GM19463 (cell line): Measurements from ENCODE around the gene CENPL.
"Not testable (repeated sequence)": the region's sequence is repeated elsewhere in the genome, so short reads cannot be mapped to it uniquely, and the experiment has no call there.

ENCODE experiments used
- ATAC-seq: cut with Tn5 transposase; IDR thresholded peaks from one replicate; pipeline ENCODE4 v1.9.1; 2021; ENCODE audit warnings: mild to moderate bottlenecking, moderate library complexity; ENCODE audit not compliant: unreplicated experiment

Gene CENPL

GRCh38 chr1:173764331-173764730 is 60.4 kb downstream of the CENPL start:
- ATAC-seq: not testable (repeated sequence)

GRCh38 chr1:173758980-173759379 is 65.7 kb downstream of the CENPL start:
- no peak for ATAC-seq

DNA sequence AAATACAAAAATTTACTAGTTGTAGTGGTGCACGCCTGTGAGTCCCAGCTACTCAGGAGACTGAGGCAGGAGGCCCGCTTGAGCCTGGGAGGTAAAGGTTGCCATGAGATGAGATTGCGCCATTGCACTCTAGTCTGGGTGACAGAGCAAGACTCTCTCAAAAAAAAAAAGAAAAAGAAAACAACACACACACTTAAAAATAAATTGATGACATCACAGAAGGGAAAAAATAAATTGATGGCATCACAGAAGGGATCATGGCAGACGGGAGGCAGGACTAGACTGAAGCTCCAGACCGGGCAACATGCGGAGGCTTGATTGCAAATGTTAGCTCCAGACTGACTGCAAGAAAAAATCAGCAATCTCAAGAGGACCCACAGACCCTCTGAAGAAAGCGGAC is 66.6 kb downstream of the CENPL start:
- ATAC-seq: no peak

DNA sequence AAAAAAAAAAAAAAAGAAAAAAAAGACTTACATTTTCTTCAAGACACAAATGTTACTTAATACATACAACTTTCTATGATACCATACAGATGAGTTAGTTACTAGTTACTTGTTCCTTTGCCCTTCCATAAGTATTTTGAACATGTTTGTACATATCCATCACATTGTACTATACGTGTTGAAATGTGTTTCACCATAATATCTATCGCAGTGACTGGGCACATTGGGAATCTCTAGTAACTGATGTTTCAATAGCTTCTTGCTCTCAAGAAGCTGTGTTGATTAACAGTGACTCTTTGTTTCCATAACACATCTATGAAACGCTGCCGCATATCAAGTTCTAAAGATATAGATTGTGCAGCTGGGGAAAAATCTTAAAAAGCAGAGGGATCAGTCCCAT is 67.0 kb downstream of the CENPL start:
- ATAC-seq: no peak

DNA sequence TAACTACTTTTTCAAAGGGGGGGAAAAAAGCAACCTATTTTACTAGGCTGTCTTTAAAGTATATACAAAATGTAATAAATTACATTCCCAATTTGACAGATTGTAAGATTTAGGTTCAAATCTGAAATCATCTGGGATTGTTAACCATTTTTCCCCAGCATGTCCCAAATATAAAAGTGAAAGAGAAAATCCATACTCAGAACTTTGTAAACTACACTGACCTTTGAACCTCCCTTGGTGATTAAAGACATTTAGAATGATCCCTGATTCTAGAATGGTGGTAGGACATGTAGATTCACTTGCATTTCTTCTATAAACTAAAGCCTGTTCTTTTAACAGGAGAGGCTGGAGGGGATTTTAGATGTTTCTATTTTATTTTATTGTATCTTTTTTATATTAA is 70.9 kb downstream of the CENPL start:
- ATAC-seq: no peak
